HG03095 (cell line): ENCODE results near the gene NXPH4.
A peak's percentile ranks its signal among the peaks of the same experiment; 100 is the strongest.

Experiments used
- ATAC-seq: cut with Tn5 transposase; IDR thresholded peaks from one replicate; pipeline ENCODE4 v1.9.1; 2021; ENCODE audit warnings: moderate library complexity; ENCODE audit not compliant: unreplicated experiment

Gene NXPH4

GRCh38 chr12:57216014-57216911 is at the start of gene NXPH4:
Gene NXPH4 (plus strand): TSS chr12:57216794. CDS start chr12:57216970, 176 bp downstream.
- peak; percentile 15 for ATAC-seq

GRCh38 chr12:57166971-57167371 is 49.6 kb upstream of the NXPH4 start:
- no peak for ATAC-seq

GRCh38 chr12:57168058-57168457 is 48.5 kb upstream of the NXPH4 start:
- no peak for ATAC-seq

- ATAC-seq: no peak
Observed at GRCh38 chr12:57169046-57169795, 47.4 kb upstream of the NXPH4 start.

GRCh38 chr12:57169969-57170368 is 46.6 kb upstream of the NXPH4 start:
- ATAC-seq: no peak

GRCh38 chr12:57170408-57170807 is 46.2 kb upstream of the NXPH4 start:
- ATAC-seq: no peak

- ATAC-seq: no peak
Observed at GRCh38 chr12:57170927-57171326, 45.7 kb upstream of the NXPH4 start.

GRCh38 chr12:57171668-57172067 is 44.9 kb upstream of the NXPH4 start:
- ATAC-seq: no peak

- no peak for ATAC-seq
Observed at GRCh38 chr12:57173089-57173488, 43.5 kb upstream of the NXPH4 start.

- no peak for ATAC-seq
Observed at GRCh38 chr12:57173683-57174082, 42.9 kb upstream of the NXPH4 start.

GRCh38 chr12:57175428-57176138 is 41.0 kb upstream of the NXPH4 start:
- no peak for ATAC-seq

- ATAC-seq: no peak
Observed at GRCh38 chr12:57176139-57176477, 40.5 kb upstream of the NXPH4 start.

- no peak for ATAC-seq
Observed at GRCh38 chr12:57176846-57177245, 39.7 kb upstream of the NXPH4 start.

GRCh38 chr12:57177354-57177753 is 39.2 kb upstream of the NXPH4 start:
- no peak for ATAC-seq

- ATAC-seq: no peak
Observed at GRCh38 chr12:57178213-57178612, 38.4 kb upstream of the NXPH4 start.

- no peak for ATAC-seq
Observed at GRCh38 chr12:57179331-57180086, 37.1 kb upstream of the NXPH4 start.

- no peak for ATAC-seq
Observed at GRCh38 chr12:57180321-57180989, 36.1 kb upstream of the NXPH4 start.

- ATAC-seq: no peak
Observed at GRCh38 chr12:57181072-57181471, 35.5 kb upstream of the NXPH4 start.

- no peak for ATAC-seq
Observed at GRCh38 chr12:57181561-57182155, 34.9 kb upstream of the NXPH4 start.
